NCI-H2196 treated with DMSO at 0.1 percent for 48 hours (cell line): Measurements from ENCODE around the gene HEXIM1.
"Not testable (repeated sequence)": the region's sequence is repeated elsewhere in the genome, so short reads cannot be mapped to it uniquely, and the experiment has no call there.

ENCODE experiments used
- DNase-seq: peaks from one replicate; lab custom pipeline; 2025; ENCODE audit not compliant: unreplicated experiment; lab: John Stamatoyannopoulos, UW

Gene HEXIM1

GRCh38 chr17:45112559-45113423 is 35.5 kb upstream of the HEXIM1 start:
- DNase-seq: no peak

DNA sequence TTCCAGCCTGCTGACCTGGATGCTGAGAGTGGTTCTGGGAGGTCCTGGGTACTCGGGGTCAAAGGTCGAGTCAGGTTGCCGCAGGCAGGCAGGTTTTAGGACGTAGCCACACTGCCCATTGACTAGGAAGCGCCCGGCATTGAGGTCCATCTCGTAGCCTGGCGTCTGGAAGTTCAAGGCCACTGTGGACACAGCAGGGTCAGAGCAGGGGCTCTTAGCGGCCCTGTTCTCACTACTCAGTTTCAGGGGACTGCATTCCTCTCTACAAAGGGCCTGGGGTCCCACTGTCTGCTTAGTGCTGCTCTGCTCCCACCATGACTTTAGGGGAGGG is 34.9 kb upstream of the HEXIM1 start:
- no peak for DNase-seq

GRCh38 chr17:45114117-45114932 is 34.0 kb upstream of the HEXIM1 start:
- DNase-seq: no peak

DNA sequence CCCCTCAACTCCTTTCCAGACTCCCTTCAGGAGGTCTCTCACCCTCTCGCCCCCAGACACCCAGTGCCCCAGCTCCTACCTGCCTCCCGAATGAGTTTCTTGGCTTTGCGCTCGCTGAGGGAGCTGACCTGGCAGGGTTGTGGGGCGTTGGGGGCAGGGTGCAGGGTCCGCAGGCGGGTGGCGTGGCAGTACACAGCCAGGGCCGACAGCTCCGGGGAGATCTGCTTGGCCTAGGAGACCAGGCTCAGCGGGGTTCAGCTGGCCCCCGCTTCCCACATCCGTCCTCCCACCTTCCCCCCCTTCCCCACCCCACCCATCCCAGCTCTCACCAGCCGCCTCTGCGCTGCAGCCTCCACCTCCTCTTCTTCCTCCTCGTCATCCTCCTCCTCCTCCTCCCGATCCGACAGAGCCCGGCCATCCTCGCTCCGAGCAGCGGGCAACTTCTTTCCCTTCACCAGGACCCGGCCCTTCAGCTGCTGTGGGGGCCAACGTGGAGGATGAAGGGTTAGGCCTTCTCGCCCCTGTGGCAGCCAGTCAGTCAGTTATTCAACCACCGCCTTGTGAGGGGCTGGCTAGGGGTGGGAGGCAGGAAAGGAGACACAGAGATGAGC is 33.2 kb upstream of the HEXIM1 start:
- DNase-seq: no peak

GRCh38 chr17:45115871-45116270 is 32.4 kb upstream of the HEXIM1 start:
- DNase-seq: no peak

DNA sequence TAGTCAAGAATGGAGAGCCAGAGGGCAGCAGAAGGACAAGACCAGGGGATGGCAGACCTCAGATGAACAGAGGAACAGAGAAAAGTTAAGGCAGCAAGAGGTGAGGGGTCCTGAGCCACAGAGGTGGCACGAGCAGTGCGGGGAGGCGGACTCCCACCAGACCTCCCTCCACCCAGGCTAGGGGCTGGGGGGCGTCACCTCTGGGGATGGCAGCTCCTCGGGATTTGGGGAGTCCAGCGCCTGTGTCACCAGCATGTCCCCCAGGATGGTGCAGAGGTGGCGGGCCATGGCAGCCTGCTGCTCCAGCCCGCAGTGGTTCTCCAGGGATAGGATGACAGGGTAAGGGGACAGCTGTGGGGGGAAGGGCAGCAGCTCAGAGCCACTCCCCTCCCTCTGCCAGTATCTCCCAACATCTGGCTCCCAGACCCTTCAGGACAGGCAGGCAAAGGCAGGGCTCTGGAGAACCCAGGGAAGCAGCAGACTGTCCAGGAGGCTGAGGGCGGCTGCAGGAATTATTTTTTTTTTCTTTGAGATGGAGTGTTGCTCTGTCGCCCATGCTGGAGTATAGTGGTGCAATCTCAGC is 31.8 kb upstream of the HEXIM1 start:
- no peak for DNase-seq

GRCh38 chr17:45117334-45117733 is 30.9 kb upstream of the HEXIM1 start:
- DNase-seq: no peak

- no peak for DNase-seq
Measured at GRCh38 chr17:45117848-45118646, 30.2 kb upstream of the HEXIM1 start.

DNA sequence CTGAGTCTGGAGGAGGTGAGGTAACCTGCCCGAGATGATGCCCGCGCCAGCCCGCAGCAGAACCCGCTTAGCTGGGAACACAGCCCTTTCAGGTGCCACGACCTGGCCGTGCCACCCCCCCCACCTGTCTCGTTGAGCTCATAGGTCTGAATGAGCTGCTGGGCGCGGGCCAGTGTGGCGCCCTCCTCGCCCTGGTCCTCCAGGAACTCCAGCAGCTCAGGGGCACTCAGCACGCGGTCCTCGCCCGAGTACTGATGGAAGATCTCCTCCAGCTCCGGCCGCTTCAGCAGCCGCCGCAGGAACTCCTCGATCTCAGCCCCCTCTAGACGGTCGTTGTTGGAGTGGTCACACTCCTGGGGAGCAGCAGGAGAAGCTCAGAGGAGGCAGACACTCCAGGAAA is 29.6 kb upstream of the HEXIM1 start:
- DNase-seq: no peak

DNA sequence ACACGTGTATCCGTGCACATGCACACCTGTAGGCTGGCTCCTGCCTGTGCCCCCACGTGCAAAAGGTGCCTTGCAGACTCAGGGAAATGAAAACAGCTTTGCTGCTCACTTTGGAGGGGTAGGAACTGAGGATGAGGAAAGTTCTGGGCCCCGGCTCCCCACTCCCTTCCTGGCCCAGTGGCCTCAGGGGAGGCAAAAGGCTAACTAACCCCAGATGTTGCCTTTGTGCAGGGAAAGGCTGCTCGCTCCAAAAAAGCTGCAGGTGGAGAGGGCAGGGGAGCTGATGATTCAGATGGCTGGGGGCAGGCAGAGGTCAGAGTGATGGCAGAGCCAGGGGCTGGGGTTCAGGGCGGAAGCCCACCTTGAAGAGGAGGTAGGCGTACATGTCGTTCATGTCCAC is 28.3 kb upstream of the HEXIM1 start:
- no peak for DNase-seq

- no peak for DNase-seq
Measured at GRCh38 chr17:45120558-45120957, 27.7 kb upstream of the HEXIM1 start.

- no peak for DNase-seq
Measured at GRCh38 chr17:45121055-45121454, 27.2 kb upstream of the HEXIM1 start.

DNA sequence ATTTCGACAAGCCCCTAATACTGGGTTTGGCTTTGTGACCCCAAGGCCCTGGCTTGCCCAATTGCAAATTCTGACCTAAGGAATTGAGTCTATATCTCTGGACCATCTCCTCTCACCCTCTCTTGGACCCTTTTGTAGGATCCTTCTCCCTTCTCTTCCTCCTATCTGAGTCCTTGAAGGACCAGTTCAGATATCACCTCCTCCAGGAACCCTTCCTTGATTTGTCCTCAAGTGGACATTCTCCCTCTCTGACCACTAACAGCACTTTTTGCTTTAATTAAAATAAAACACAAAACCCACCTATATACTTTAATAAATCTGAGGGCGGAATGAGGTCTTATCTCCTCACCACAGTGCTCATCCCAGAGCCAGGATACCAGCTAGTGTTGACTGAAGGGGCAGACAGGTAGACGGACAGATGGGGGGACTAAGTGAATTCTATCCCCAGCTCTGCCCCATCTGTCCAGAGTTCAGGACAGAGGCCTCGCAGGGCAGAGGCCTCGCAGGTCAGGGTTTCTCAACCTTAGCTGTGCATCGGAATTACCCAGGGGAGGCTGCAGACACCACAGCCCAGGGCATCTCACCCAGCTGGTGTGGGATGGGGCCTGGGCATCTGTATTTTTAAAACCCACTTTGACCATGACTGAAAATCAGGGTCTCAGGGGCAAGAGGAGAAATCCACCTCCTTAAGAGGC is 25.1 kb upstream of the HEXIM1 start:
- DNase-seq: no peak

DNA sequence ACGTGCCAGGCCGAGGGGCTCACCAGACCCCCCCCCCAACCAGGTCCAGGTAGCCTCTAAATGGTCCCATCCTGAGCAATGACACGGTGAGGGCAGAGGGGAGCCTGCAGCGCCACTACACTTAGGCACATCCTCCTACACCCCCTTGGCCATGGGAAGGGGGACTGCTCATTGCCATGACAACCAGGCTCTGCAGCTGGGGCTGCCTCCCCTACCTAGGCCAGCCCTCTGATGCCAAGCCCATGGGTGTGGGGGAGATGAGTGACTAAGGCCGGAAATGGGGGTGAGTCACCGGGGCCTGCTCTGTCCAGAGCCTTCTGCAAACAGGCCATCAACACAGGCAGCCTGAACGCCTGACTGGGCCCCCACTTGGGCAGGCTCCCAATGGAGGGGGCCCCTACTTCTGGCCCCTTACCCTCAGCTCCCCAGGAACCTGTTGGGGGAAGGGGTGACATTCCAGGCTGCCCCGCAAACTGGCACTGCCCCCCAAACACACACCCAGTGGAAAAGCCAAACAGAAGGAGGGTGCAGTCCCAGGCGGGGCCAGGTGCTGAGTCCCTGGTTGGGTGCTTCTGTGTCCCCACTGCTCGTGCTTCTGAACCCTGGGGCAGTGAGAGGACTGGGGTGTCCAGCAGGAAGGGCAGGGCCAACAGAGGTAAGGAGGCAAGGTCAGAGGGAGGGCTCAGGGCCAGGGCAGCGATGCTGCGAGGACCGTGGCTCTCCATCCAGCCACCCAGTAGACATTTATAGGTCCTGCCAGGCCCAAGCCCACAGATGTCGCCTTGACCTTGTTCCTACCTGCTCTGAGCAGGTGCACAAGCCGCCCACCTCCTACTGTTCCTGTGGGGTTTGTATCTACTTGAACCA is 24.1 kb upstream of the HEXIM1 start:
- DNase-seq: no peak

- not testable (repeated sequence) for DNase-seq
Measured at GRCh38 chr17:45124797-45125122, 23.5 kb upstream of the HEXIM1 start.

- DNase-seq: no peak
Measured at GRCh38 chr17:45125509-45125908, 22.8 kb upstream of the HEXIM1 start.

- no peak for DNase-seq
Measured at GRCh38 chr17:45127207-45127547, 21.1 kb upstream of the HEXIM1 start.

- no peak for DNase-seq
Measured at GRCh38 chr17:45127548-45128300, 20.6 kb upstream of the HEXIM1 start.

GRCh38 chr17:45128331-45128730 is 19.9 kb upstream of the HEXIM1 start:
- no peak for DNase-seq
